ENCODE results near the gene SPECC1. TPM values are rescaled to one million over a fixed set of nuclear protein-coding genes. Genes with fewer than 3 reads are reported as not detected.
"Not testable (repeated sequence)": the region's sequence is repeated elsewhere in the genome, so short reads cannot be mapped to it uniquely, and the experiment has no call there.

SPECC1 gene
- total RNA-seq, 1 donor from 2014 or later, result 26.9 TPM

GRCh38 chr17:20009052-20009301, 182 bp upstream of the SPECC1 start:
- Histone ChIP-seq H3K9me3 (no peaks in the 10 kb centered on the region), H3K27ac (no peak overlapping the region), H3K36me3 (no peaks in the 10 kb centered on the region), H3K27me3 (ENCODE audit: low read depth) (peaks cover 61% of the 10 kb centered on the region), H3K4me1 (peaks cover 23% of the 10 kb centered on the region), H3K4me3 (peak overlapping the region; percentile 67)
- no peak for TF ChIP-seq CTCF (IDR thresholded peaks at IDR 0.05)
- intact Hi-C loops (cut with DNase I), result loop anchor here (10.0 kb wide), 1 partner anchor 106 kb away; no protein-coding TSS in a partner anchor
- DNase-seq, result peak; percentile 84
- peak in 1 of 2 donors; percentile 52 for ATAC-seq

GRCh38 chr17:20010099-20010863, 1.1 kb downstream of the SPECC1 start:
- intact Hi-C loops (cut with DNase I), result no loop called here
- H3K4me1 ChIP-seq, result peaks cover 23% of the 10 kb centered on the region
- ATAC-seq (peak; percentile 56 to 71), DNase-seq (no peak)
- peak overlapping the region; percentile 67 for H3K4me3 ChIP-seq
- H3K27me3 ChIP-seq (ENCODE audit: low read depth), result peaks cover 53% of the 10 kb centered on the region
- H3K36me3 ChIP-seq, result no peaks in the 10 kb centered on the region
- TF ChIP-seq CTCF (IDR thresholded peaks at IDR 0.05), result peak; percentile 41
- no peaks in the 10 kb centered on the region for H3K9me3 ChIP-seq
- H3K27ac ChIP-seq, result peak overlapping the region; percentile 59

GRCh38 chr17:20010936-20011335, 1.8 kb downstream of the SPECC1 start:
- no peak for TF ChIP-seq CTCF (IDR thresholded peaks at IDR 0.05)
- Histone ChIP-seq H3K4me3 (no peak overlapping the region), H3K27ac (no peak overlapping the region), H3K27me3 (ENCODE audit: low read depth) (peaks cover 47% of the 10 kb centered on the region), H3K4me1 (peaks cover 23% of the 10 kb centered on the region), H3K9me3 (no peaks in the 10 kb centered on the region), H3K36me3 (no peaks in the 10 kb centered on the region)
- DNase-seq (no peak), ATAC-seq (no peak)
- intact Hi-C loops (cut with DNase I), result no loop called here

- DNase-seq, result no peak
- intact Hi-C loops (cut with DNase I), result no loop called here
- Histone ChIP-seq H3K27ac (no peak overlapping the region), H3K27me3 (ENCODE audit: low read depth) (peaks cover 41% of the 10 kb centered on the region), H3K4me3 (no peak overlapping the region), H3K4me1 (peaks cover 23% of the 10 kb centered on the region), H3K9me3 (no peaks in the 10 kb centered on the region), H3K36me3 (no peaks in the 10 kb centered on the region)
- no peak for TF ChIP-seq CTCF (IDR thresholded peaks at IDR 0.05)
- ATAC-seq, result no peak
Observed at GRCh38 chr17:20012017-20012536, 2.9 kb downstream of the SPECC1 start.

GRCh38 chr17:20016475-20016992, 7.4 kb downstream of the SPECC1 start:
- H3K9me3 ChIP-seq; ATAC-seq; H3K36me3 ChIP-seq; H3K4me3 ChIP-seq; H3K4me1 ChIP-seq; H3K27ac ChIP-seq; DNase-seq; intact Hi-C loops (cut with DNase I): not testable (repeated sequence)
- H3K27me3 ChIP-seq (ENCODE audit: low read depth), result peaks cover 22% of the 10 kb centered on the region

- Histone ChIP-seq H3K4me1 (no peaks in the 10 kb centered on the region), H3K27ac (no peak overlapping the region), H3K36me3 (no peaks in the 10 kb centered on the region), H3K9me3 (no peaks in the 10 kb centered on the region), H3K4me3 (no peak overlapping the region), H3K27me3 (ENCODE audit: low read depth) (no peaks in the 10 kb centered on the region)
- no peak for DNase-seq
- intact Hi-C loops (cut with DNase I), result no loop called here
- ATAC-seq, result no peak
- no peak for TF ChIP-seq CTCF (IDR thresholded peaks at IDR 0.05)
Observed at GRCh38 chr17:20022701-20023100, 13.5 kb downstream of the SPECC1 start.

Measured in lower lobe of right lung (tissue), 2 donors.